SU-DHL-6 (cell line): ENCODE results near the gene LEMD3.

Experiments used
- H2AFZ ChIP-seq: fragments of 200-600 bp; sonication (generic); 2 replicates; pipeline ENCODE4 v1.6.1; 2014; ENCODE audit warnings: low read depth, mild to moderate bottlenecking, moderate library complexity, mixed read lengths, antibody characterized with exemption, low read length; ENCODE audit not compliant: severe bottlenecking
- H3F3A ChIP-seq: fragments of 200-600 bp; shearing (Covaris generic); 2 replicates; pipeline ENCODE4 v1.6.0; 2016; ENCODE audit warnings: antibody characterized with exemption, mild to moderate bottlenecking; ENCODE audit not compliant: insufficient read depth
- H3K27ac ChIP-seq: fragments of 200-600 bp; sonication (generic); 2 replicates; pipeline ENCODE4 v1.5.1; 2016; ENCODE audit warnings: low read depth, mild to moderate bottlenecking, low read length, moderate library complexity, mixed read lengths
- H3K27me3 ChIP-seq: fragments of 200-600 bp; sonication (generic), shearing (Covaris generic); 2 replicates; pipeline ENCODE4 v1.6.0; 2014; ENCODE audit warnings: mild to moderate bottlenecking, low read length
- H3K36me3 ChIP-seq: fragments of 200-600 bp; sonication (generic); 2 replicates; pipeline ENCODE4 v1.6.1; 2014; ENCODE audit warnings: mild to moderate bottlenecking, low read length, mixed read lengths
- H3K4me2 ChIP-seq: fragments of 300-600, 200-600 bp; shearing (Covaris generic), sonication (generic); 2 replicates; pipeline ENCODE4 v1.6.0; 2014; ENCODE audit warnings: low read length, low read depth, mild to moderate bottlenecking; ENCODE audit not compliant: poor library complexity, severe bottlenecking
- H3K4me3 ChIP-seq: fragments of 200-600 bp; sonication (generic); 2 replicates; pipeline ENCODE4 v1.5.1; 2014; ENCODE audit warnings: antibody characterized with exemption, low read length, mild to moderate bottlenecking, mixed read lengths; ENCODE audit not compliant: insufficient read depth, poor library complexity, severe bottlenecking
- H3K79me2 ChIP-seq: fragments of 200-600 bp; sonication (generic); 2 replicates; pipeline ENCODE4 v1.6.1; 2014; ENCODE audit warnings: mild to moderate bottlenecking, low read length, moderate library complexity; ENCODE audit not compliant: insufficient read depth
- H3K9ac ChIP-seq: fragments of 200-600 bp; sonication (generic); 2 replicates; pipeline ENCODE4 v1.7.0; 2014; ENCODE audit warnings: mild to moderate bottlenecking, low read length
- H3K9me2 ChIP-seq: fragments of 200-600 bp; sonication (generic); replicated peaks from 2 replicates; pipeline ENCODE4 v1.6.1; 2014; ENCODE audit warnings: low read length; ENCODE audit not compliant: insufficient read depth
- H3K9me3 ChIP-seq: fragments of 200-600 bp; sonication (generic); 2 replicates; pipeline ENCODE4 v1.6.1; 2014; ENCODE audit warnings: low read length, mixed read lengths; ENCODE audit not compliant: insufficient read depth
- H4K20me1 ChIP-seq: fragments of 200-600 bp; sonication (generic); 2 replicates; pipeline ENCODE4 v1.6.1; 2014; ENCODE audit warnings: low read depth, mild to moderate bottlenecking, antibody characterized with exemption, low read length, moderate library complexity, mixed read lengths
- EZH2phosphoT487 ChIP-seq: fragments of 200-600 bp; sonication (generic), shearing (Covaris generic); conservative IDR thresholded peaks from 2 replicates; pipeline ENCODE4 v1.6.1; 2018; ENCODE audit warnings: mild to moderate bottlenecking, antibody characterized with exemption, low read length, moderate library complexity, mixed read lengths
- TF ChIP-seq, protein P1 (sequence below): fragments of 200-600 bp; sonication (generic); IDR thresholded peaks from one replicate; pipeline ENCODE4 v1.5.1; 2017; ENCODE audit warnings: antibody characterized with exemption, mild to moderate bottlenecking, low read length, moderate library complexity; ENCODE audit not compliant: insufficient read depth, poor library complexity, severe bottlenecking

LEMD3 gene

DNA sequence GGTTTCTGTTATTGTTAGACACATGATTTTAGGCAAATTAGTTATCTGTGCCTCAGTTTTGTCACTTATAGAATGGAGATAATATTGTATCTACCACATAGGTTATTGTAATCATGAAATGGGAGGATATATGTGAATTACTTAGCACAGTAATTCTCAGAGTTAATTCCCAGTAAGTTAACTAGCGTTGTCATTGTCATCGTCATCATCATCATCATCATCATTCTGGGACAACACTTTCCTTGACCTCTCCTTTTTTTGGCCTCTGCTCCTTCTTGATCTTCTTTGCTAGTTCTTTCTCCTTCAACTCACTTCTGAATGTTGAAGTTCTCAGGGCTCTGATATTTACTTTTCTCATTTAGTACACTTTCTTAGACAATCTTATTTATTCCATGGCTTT lies 122.9 kb downstream of the LEMD3 start:
- Histone ChIP-seq H4K20me1 (no peaks in the 10 kb centered on the region), H3K9me2 (no peaks in the 10 kb centered on the region), H3K79me2 (no peaks in the 10 kb centered on the region), H3K9me3 (no peaks in the 10 kb centered on the region), H3K27me3 (no peaks in the 10 kb centered on the region), H3K4me2 (no peak overlapping the region), H3F3A (no peaks in the 10 kb centered on the region), H3K9ac (no peak overlapping the region), H2AFZ (no peak overlapping the region), H3K27ac (no peak overlapping the region), H3K4me3 (no peak overlapping the region), H3K36me3 (no peaks in the 10 kb centered on the region)
- TF ChIP-seq EZH2phosphoT487: no peak
- TF ChIP-seq, protein P1, sequence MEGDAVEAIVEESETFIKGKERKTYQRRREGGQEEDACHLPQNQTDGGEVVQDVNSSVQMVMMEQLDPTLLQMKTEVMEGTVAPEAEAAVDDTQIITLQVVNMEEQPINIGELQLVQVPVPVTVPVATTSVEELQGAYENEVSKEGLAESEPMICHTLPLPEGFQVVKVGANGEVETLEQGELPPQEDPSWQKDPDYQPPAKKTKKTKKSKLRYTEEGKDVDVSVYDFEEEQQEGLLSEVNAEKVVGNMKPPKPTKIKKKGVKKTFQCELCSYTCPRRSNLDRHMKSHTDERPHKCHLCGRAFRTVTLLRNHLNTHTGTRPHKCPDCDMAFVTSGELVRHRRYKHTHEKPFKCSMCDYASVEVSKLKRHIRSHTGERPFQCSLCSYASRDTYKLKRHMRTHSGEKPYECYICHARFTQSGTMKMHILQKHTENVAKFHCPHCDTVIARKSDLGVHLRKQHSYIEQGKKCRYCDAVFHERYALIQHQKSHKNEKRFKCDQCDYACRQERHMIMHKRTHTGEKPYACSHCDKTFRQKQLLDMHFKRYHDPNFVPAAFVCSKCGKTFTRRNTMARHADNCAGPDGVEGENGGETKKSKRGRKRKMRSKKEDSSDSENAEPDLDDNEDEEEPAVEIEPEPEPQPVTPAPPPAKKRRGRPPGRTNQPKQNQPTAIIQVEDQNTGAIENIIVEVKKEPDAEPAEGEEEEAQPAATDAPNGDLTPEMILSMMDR: no peak

DNA sequence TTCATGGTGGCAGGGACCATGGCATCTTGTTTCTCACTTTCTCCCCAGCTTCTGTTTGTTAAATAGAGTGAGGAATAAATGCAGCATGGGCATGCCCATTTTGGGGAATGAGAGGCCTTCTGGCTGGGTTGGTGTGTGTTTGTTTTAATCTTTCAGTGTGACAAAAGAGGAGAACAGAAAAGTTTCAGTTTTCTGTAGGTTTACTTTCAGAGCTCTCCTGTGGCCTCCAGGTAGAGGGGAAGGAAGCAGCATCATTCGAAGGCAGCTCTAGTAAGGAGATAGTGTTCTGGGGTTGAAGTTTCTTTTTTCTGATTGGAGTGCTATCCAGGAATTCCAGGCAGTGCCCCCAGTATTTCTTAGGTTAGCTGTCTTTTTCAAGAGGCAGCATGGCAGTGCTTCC lies 124.4 kb downstream of the LEMD3 start:
- H2AFZ ChIP-seq: no peak overlapping the region
- H3K9me3 ChIP-seq: no peaks in the 10 kb centered on the region
- H3K27ac ChIP-seq: no peak overlapping the region
- H3K79me2 ChIP-seq: no peaks in the 10 kb centered on the region
- no peak overlapping the region for H3K9ac ChIP-seq
- TF ChIP-seq EZH2phosphoT487: no peak
- TF ChIP-seq, protein P1: no peak
- no peaks in the 10 kb centered on the region for H3F3A ChIP-seq
- no peaks in the 10 kb centered on the region for H3K36me3 ChIP-seq
- no peaks in the 10 kb centered on the region for H3K27me3 ChIP-seq
- no peaks in the 10 kb centered on the region for H3K9me2 ChIP-seq
- H3K4me2 ChIP-seq: no peak overlapping the region
- H4K20me1 ChIP-seq: no peaks in the 10 kb centered on the region
- no peak overlapping the region for H3K4me3 ChIP-seq

DNA sequence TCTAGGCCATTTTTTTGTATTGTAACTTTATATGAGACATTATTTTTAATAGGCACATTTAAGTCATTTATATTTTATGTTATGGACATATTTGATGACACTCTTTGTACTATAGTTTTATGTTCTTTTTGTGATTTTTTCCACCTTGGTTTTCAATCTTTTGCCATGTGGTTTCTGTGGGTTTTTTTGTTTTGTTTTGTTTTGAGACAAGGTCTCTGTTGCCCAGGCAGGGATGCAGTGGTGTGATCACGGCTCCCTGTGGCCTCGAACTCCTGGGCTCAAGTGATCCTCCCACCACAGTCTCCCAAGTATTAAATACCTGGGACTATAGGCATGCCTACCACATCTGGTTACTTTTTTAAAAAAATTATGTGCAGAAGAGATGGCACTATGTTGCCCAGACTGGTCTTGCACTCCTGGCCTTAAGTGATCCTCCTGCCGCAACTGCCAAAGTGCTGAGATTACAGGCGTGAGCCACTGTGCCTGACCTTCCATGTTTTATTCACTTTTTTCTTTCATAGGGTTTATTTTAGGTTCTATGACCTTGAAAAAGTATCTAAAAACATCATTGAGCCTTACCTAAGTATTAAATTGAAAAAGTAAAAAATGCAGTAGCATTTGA lies 125.4 kb downstream of the LEMD3 start:
- no peaks in the 10 kb centered on the region for H4K20me1 ChIP-seq

More for the DNA sequence above, 125.4 kb downstream of the LEMD3 start:
- no peaks in the 10 kb centered on the region for H3K79me2 ChIP-seq
- H3F3A ChIP-seq: no peaks in the 10 kb centered on the region
- no peak overlapping the region for H3K9ac ChIP-seq
- H2AFZ ChIP-seq: no peak overlapping the region
- no peaks in the 10 kb centered on the region for H3K9me2 ChIP-seq
- H3K36me3 ChIP-seq: no peaks in the 10 kb centered on the region
- H3K4me3 ChIP-seq: no peak overlapping the region
- no peak overlapping the region for H3K4me2 ChIP-seq
- no peaks in the 10 kb centered on the region for H3K27me3 ChIP-seq
- H3K9me3 ChIP-seq: no peaks in the 10 kb centered on the region
- TF ChIP-seq EZH2phosphoT487: no peak
- TF ChIP-seq, protein P1: no peak
- H3K27ac ChIP-seq: no peak overlapping the region
